Natural killer cell (primary cell): Measurements from ENCODE around the gene PLPPR3. TPM values are rescaled to one million over a fixed set of nuclear protein-coding genes. Genes with fewer than 3 reads are reported as not detected.

Experiments used
- ATAC-seq, 3 donors: fragments of 150-1000 bp in 2 of 3; fragments of 200-7000 bp in 1 of 3; cut with Tn5 transposase; 1 replicate in 1 of 3; 2 replicates in 2 of 3; pipeline ENCODE4 v1.10.0; 2021; ENCODE audit warnings: mild to moderate bottlenecking in 2 of 3, moderate library complexity in 2 of 3
- DNase-seq, 2 donors: peaks; one replicate each; pipeline versions ENCODE4 v3.0.0 to v3.0.0-alpha.2; 2013 to 2021; ENCODE audit warnings: mixed read lengths in 1 of 2
- H3K27ac ChIP-seq: one replicate; pipeline ENCODE4 v1.5.1; 2013; ENCODE audit warnings: mild to moderate bottlenecking, low read length
- H3K27me3 ChIP-seq: one replicate; pipeline ENCODE4 v1.6.1; 2013; ENCODE audit warnings: low read length; ENCODE audit not compliant: control insufficient read depth, insufficient read depth
- H3K36me3 ChIP-seq: one replicate; pipeline ENCODE4 v1.6.1; 2013; ENCODE audit warnings: low read length; ENCODE audit not compliant: control insufficient read depth, insufficient read depth
- H3K4me1 ChIP-seq: one replicate; pipeline ENCODE4 v1.6.1; 2013; ENCODE audit warnings: low read length; ENCODE audit not compliant: control insufficient read depth, insufficient read depth
- H3K4me3 ChIP-seq: one replicate; pipeline ENCODE4 v1.5.1; 2013; ENCODE audit warnings: low read length
- H3K9me3 ChIP-seq: one replicate; pipeline ENCODE4 v1.6.1; 2013; ENCODE audit warnings: low read length; ENCODE audit not compliant: control insufficient read depth, insufficient read depth
- H3K27ac Mint-ChIP-seq, 2 donors: one replicate each; pipeline ENCODE4 v1.8.0; 2022; ENCODE audit warnings: mild to moderate bottlenecking in 2 of 2, mixed read lengths in 2 of 2, moderate library complexity in 1 of 2
- H3K27me3 Mint-ChIP-seq, 2 donors: one replicate each; pipeline ENCODE4 v1.8.0; 2022; ENCODE audit warnings: low read depth in 2 of 2, mixed read lengths in 2 of 2
- H3K36me3 Mint-ChIP-seq: one replicate; pipeline ENCODE4 v1.8.0; 2022; ENCODE audit warnings: mixed read lengths
- H3K4me1 Mint-ChIP-seq, 2 donors: one replicate each; pipeline ENCODE4 v1.8.0; 2022; ENCODE audit warnings: mixed read lengths in 2 of 2
- H3K4me3 Mint-ChIP-seq: one replicate; pipeline ENCODE4 v1.8.0; 2022; ENCODE audit warnings: mild to moderate bottlenecking, moderate library complexity, mixed read lengths
- H3K9me3 Mint-ChIP-seq, 2 donors: one replicate each; pipeline ENCODE4 v1.8.0; 2022; ENCODE audit warnings: mixed read lengths in 2 of 2
- CTCF ChIP-seq: fragments of 200-600 bp; IDR thresholded peaks from one replicate; pipeline ENCODE4 v1.8.0; 2022; ENCODE audit warnings: antibody characterized with exemption
- WGBS: methylation state at CpG from one replicate; pipeline ENCODE4 v1.1.7; 2013; ENCODE audit warnings: missing lambda C conversion rate; ENCODE audit not compliant: insufficient coverage; 5-methylcytosine and 5-hydroxymethylcytosine counted together
- intact Hi-C: fragments of 100-400 bp; cut with micrococcal nuclease; formaldehyde crosslinking; loops from one replicate; pipeline ENCODE4 v1.14.2; 2022
- total RNA-seq, 4 donors: library from RNA; stranded (reverse); fragments of 120-200 nt in 1 of 4; gene quantifications; one replicate each; pipeline versions ENCODE4 v1.2.3 to v1.2.4, GENCODE V29; 2013 to 2022

PLPPR3 gene
- total RNA-seq, 3 donors from 2014 or later (not counting 1 experiment from before 2014, with no cell fraction given): not detected

GRCh38 chr19:792306-792885 is 29.4 kb downstream of the PLPPR3 start:
- DNase-seq (no peak), ATAC-seq (no peak)
- no peak overlapping the region for H3K4me3 Mint-ChIP-seq
- H3K36me3 ChIP-seq: no peaks in the 10 kb centered on the region
- TF ChIP-seq CTCF: no peak
- H3K4me1 Mint-ChIP-seq: peaks cover 6 to 15% of the 10 kb centered on the region in 2 donors
- peaks cover 12% of the 10 kb centered on the region for H3K4me1 ChIP-seq
- H3K36me3 Mint-ChIP-seq: no peaks in the 10 kb centered on the region
- H3K9me3 ChIP-seq: no peaks in the 10 kb centered on the region
- intact Hi-C loops: no loop called here
- no peaks in the 10 kb centered on the region for H3K27me3 ChIP-seq
- no peak overlapping the region for H3K27ac ChIP-seq
- WGBS: 94% methylated on average over 15 of the region's 16 CpGs
- no peak overlapping the region for H3K27ac Mint-ChIP-seq
- H3K4me3 ChIP-seq: no peak overlapping the region
- no peaks in the 10 kb centered on the region for H3K9me3 Mint-ChIP-seq
- no peaks in the 10 kb centered on the region for H3K27me3 Mint-ChIP-seq

DNA sequence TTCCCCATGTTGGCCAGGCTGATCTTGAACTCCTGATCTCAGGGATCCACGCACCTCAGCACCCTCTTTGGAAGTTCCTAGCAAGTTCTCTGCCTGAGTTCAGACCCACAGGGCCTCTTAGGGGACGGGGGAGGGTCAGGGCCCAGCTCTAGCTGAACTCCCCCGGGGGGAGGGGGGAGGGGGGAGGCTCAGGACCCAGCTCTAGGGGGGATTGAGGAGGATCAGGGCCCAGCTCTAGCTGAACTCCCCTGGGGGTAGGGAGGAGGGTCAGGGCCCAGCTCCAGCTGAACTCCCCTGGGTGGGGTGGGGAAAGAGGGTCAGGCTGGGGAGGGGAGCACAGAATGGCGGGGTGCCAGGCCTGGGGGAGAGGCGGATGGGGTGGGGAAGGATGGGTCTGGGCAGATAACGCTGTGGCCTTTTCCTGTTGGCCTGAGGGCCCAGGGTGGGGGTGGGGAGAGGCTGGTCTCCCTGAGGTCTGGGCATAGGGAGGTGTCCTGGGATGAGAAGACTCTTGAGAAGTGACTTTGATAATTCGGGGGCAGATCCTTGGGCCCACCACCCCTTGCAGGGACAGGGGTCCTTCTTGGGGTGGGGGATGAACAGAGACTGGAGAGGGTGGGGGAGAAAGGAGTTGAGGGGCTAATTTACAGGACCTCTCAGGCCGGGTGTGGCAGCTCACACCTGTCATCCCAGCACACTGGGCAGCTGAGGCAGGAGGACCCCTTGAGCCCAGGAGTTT is 30.0 kb downstream of the PLPPR3 start:
- no peak for TF ChIP-seq CTCF
- H3K27ac ChIP-seq: no peak overlapping the region
- WGBS: 70% methylated on average over 8 of the region's 8 CpGs
- peaks cover 12% of the 10 kb centered on the region for H3K4me1 ChIP-seq
- H3K27me3 ChIP-seq: no peaks in the 10 kb centered on the region
- ATAC-seq (no peak), DNase-seq (no peak)
- no peaks in the 10 kb centered on the region for H3K9me3 ChIP-seq
- Mint-ChIP-seq H3K9me3 (no peaks in the 10 kb centered on the region), H3K4me1 (peaks cover 3 to 10% of the 10 kb centered on the region in 2 donors), H3K27ac (no peak overlapping the region), H3K4me3 (no peak overlapping the region), H3K36me3 (no peaks in the 10 kb centered on the region), H3K27me3 (no peaks in the 10 kb centered on the region)
- no peaks in the 10 kb centered on the region for H3K36me3 ChIP-seq
- no peak overlapping the region for H3K4me3 ChIP-seq
- intact Hi-C loops: no loop called here

DNA sequence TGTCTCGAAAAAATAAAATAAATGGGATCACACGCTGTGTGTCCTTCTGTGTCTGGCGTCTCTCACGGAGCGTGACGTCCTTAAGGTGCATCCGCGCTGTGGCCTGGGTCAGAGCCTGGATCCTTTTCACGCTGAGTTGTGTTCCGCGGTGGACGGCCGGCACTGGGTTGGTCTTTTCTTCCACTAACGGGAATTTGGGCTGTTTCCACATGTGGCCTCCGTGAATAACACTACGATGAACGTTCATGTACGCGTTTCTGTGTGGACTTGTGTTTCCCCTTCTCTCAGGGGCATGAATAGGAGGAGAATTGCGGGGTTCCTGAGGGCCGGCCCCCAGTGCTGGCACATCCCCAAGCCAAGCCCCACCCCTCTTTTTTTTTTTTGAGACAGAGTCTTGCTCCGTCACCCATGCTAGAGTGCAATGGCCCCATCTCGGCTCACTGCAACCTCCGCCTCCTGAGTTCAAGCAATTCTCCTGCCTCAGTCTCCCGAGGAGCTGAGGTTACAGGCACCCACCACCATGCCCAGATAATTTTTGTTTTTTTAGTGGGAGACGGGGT is 30.7 kb downstream of the PLPPR3 start:
- Mint-ChIP-seq H3K4me1 (peaks cover 0 to 8% of the 10 kb centered on the region in 2 donors), H3K27me3 (no peaks in the 10 kb centered on the region), H3K9me3 (no peaks in the 10 kb centered on the region), H3K4me3 (no peak overlapping the region), H3K36me3 (no peaks in the 10 kb centered on the region), H3K27ac (no peak overlapping the region)
- Histone ChIP-seq H3K4me1 (peaks cover 6% of the 10 kb centered on the region), H3K36me3 (no peaks in the 10 kb centered on the region), H3K4me3 (no peak overlapping the region), H3K9me3 (no peaks in the 10 kb centered on the region), H3K27me3 (no peaks in the 10 kb centered on the region), H3K27ac (no peak overlapping the region)
- intact Hi-C loops: no loop called here
- TF ChIP-seq CTCF: no peak
- DNase-seq (no peak), ATAC-seq (no peak)
- 91% methylated on average over 26 of the region's 26 CpGs for WGBS
